IPS DF 19.7 (cell line): ENCODE data around the gene SNX15.
"Not testable (repeated sequence)": the region's sequence is repeated elsewhere in the genome, so short reads cannot be mapped to it uniquely, and the experiment has no call there.

ENCODE experiments used
- DNase-seq: peaks from one replicate; pipeline ENCODE4 v3.0.0-alpha.2; 2013; ENCODE audit warnings: low read depth, low spot score

SNX15 gene

GRCh38 chr11:65027213-65028067 is at the start of gene SNX15:
Gene SNX15 (plus strand): TSS chr11:65027439. CDS start chr11:65027538, 99 bp downstream.
- peak; percentile 90 for DNase-seq

GRCh38 chr11:64983339-64983738 is 43.9 kb upstream of the SNX15 start:
- not testable (repeated sequence) for DNase-seq

- no peak for DNase-seq
Measured at GRCh38 chr11:64987998-64988854, 39.0 kb upstream of the SNX15 start.

- no peak for DNase-seq
Measured at GRCh38 chr11:64989416-64989815, 37.8 kb upstream of the SNX15 start.

GRCh38 chr11:64990222-64990923 is 36.9 kb upstream of the SNX15 start:
- DNase-seq, result no peak

- DNase-seq, result no peak
Measured at GRCh38 chr11:64994318-64994717, 32.9 kb upstream of the SNX15 start.

GRCh38 chr11:64996327-64996709 is 30.9 kb upstream of the SNX15 start:
- DNase-seq, result no peak

GRCh38 chr11:64996710-64997380 is 30.4 kb upstream of the SNX15 start, which contains the start of gene BATF2:
Gene BATF2 (minus strand): TSS chr11:64996971. CDS start chr11:64996914, 57 bp downstream.
- no peak for DNase-seq

- DNase-seq, result no peak
Measured at GRCh38 chr11:64998141-64998540, 29.1 kb upstream of the SNX15 start.

- no peak for DNase-seq
Measured at GRCh38 chr11:64998690-64999431, 28.4 kb upstream of the SNX15 start.

GRCh38 chr11:64999478-64999877 is 27.8 kb upstream of the SNX15 start:
- DNase-seq, result no peak

GRCh38 chr11:65002706-65003105 is 24.5 kb upstream of the SNX15 start:
- no peak for DNase-seq

GRCh38 chr11:65003282-65003681 is 24.0 kb upstream of the SNX15 start:
- DNase-seq, result no peak

- not testable (repeated sequence) for DNase-seq
Measured at GRCh38 chr11:65003968-65004367, 23.3 kb upstream of the SNX15 start.

- DNase-seq, result no peak
Measured at GRCh38 chr11:65008016-65008415, 19.2 kb upstream of the SNX15 start.

- no peak for DNase-seq
Measured at GRCh38 chr11:65008873-65009272, 18.4 kb upstream of the SNX15 start.

GRCh38 chr11:65013130-65013887 is 13.9 kb upstream of the SNX15 start:
- DNase-seq, result peak; percentile 40

- peak; percentile 69 for DNase-seq
Measured at GRCh38 chr11:65013888-65014725, 13.1 kb upstream of the SNX15 start, which contains the start of gene ARL2. Gene ARL2 (plus strand): TSS chr11:65014160. CDS start chr11:65014208, 48 bp downstream.

GRCh38 chr11:65014726-65015227 is 12.5 kb upstream of the SNX15 start:
- DNase-seq, result no peak
